Activated CD4-positive, alpha-beta memory T cell treated with anti-CD3 and anti-CD28 coated beads for 36 hours (primary cell): ENCODE measurements around the gene MAF. TPM values are rescaled to one million over a fixed set of nuclear protein-coding genes. Genes with fewer than 3 reads are reported as not detected.

Source experiments
- CTCF ChIA-PET: fragments of 350-600 bp; sonication (Branson Sonifier 250); formaldehyde crosslinking; loops from one replicate; lab custom pipeline; 2021; ENCODE audit warnings: antibody characterized with exemption, inconsistent platforms; lab: Charles Lee
- POLR2A ChIA-PET: fragments of 350-600 bp; sonication (Branson Sonifier 250); formaldehyde crosslinking; loops from one replicate; lab custom pipeline; 2021; ENCODE audit warnings: antibody characterized with exemption; lab: Charles Lee
- DNase-seq: peaks from one replicate; pipeline ENCODE4 v3.0.0-alpha.2; 2020
- H3K27ac Mint-ChIP-seq: one replicate; pipeline ENCODE4 v1.8.0; 2021; ENCODE audit warnings: mixed read lengths
- H3K27me3 Mint-ChIP-seq: one replicate; pipeline ENCODE4 v1.8.0; 2021; ENCODE audit warnings: mixed read lengths
- H3K36me3 Mint-ChIP-seq: one replicate; pipeline ENCODE4 v1.8.0; 2021; ENCODE audit warnings: mixed read lengths
- H3K4me1 Mint-ChIP-seq: one replicate; pipeline ENCODE4 v1.8.0; 2021; ENCODE audit warnings: low read depth, mixed read lengths
- H3K4me3 Mint-ChIP-seq: one replicate; pipeline ENCODE4 v1.8.0; 2021; ENCODE audit warnings: mild to moderate bottlenecking, mixed read lengths
- H3K9me3 Mint-ChIP-seq: one replicate; pipeline ENCODE4 v1.8.0; 2021; ENCODE audit warnings: mixed read lengths
- intact Hi-C: fragments of 100-400 bp; cut with micrococcal nuclease; formaldehyde crosslinking; loops from one replicate; pipeline ENCODE4 v1.15.1; 2023
- total RNA-seq, 2 experiments: library from RNA; stranded (reverse); gene quantifications; one replicate each; pipeline ENCODE4 v1.2.3, GENCODE V29; 2021

MAF gene
- total RNA-seq, 2 experiments from 2014 or later = 345 to 360 TPM

GRCh38 chr16:79632289-79632688 lies 31.8 kb upstream of the MAF start:
- ChIA-PET POLR2A (no interaction called here), CTCF (interaction anchor here (1.3 kb wide), 1 partner anchor 927 kb away, joined by 3 read pairs; no protein-coding TSS in a partner anchor)
- Mint-ChIP-seq H3K27me3 (peaks cover 9% of the 10 kb centered on the region), H3K27ac (no peak overlapping the region), H3K4me3 (no peak overlapping the region), H3K4me1 (peaks cover 32% of the 10 kb centered on the region), H3K36me3 (peaks cover 2% of the 10 kb centered on the region), H3K9me3 (no peaks in the 10 kb centered on the region)
- DNase-seq = peak; percentile 67
- intact Hi-C loops = no loop called here

- no peak overlapping the region for H3K4me3 Mint-ChIP-seq
- H3K4me1 Mint-ChIP-seq = peaks cover 41% of the 10 kb centered on the region
- peak overlapping the region; percentile 76 for H3K27ac Mint-ChIP-seq
- H3K36me3 Mint-ChIP-seq = peaks cover 2% of the 10 kb centered on the region
- DNase-seq = no peak
- intact Hi-C loops = loop anchor here (1.0 to 10.0 kb wide), 9 partner anchors 9 to 1176 kb away; partner anchors contain the start of gene CDYL2
- no peaks in the 10 kb centered on the region for H3K9me3 Mint-ChIP-seq
- CTCF ChIA-PET = interaction anchor here (1.2 to 1.3 kb wide), 2 partner anchors 27 to 898 kb away, joined by 3 to 4 read pairs; no protein-coding TSS in a partner anchor
- peaks cover 27% of the 10 kb centered on the region for H3K27me3 Mint-ChIP-seq
- POLR2A ChIA-PET = interaction anchor here (1.3 to 2.6 kb wide), 4 partner anchors 11 to 29 kb away, joined by 5 to 15 read pairs (median 8); partner anchors contain the start of gene MAF
Measured at GRCh38 chr16:79628988-79629387, 28.5 kb upstream of the MAF start.

DNA sequence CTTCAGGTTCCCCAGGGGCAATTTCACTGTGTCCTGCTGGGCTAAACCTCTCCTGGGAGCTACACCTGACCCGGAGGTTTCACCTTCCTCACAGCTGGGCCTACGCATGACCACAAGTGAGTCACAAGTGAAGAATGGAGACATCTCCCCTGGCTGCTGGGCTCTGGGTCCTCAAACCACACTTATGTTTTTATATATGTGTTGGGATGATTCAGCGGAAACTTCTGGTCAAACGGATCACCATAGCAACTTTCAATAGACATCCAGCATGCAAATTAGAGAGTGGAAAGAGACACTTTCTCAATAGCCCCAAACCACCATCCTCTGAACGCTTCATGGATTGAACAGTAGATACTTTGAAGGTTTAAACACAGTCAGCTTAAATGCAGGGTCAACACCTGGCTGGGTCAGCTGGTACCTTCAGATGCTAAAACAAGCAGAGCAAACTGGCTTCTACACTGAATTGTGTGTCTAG lies 28.0 kb upstream of the MAF start:
- POLR2A ChIA-PET = interaction anchor here (1.0 to 2.6 kb wide), 5 partner anchors 10 to 28 kb away, joined by 3 to 15 read pairs (median 6); partner anchors contain the start of gene MAF
- Mint-ChIP-seq H3K4me1 (peaks cover 41% of the 10 kb centered on the region), H3K27me3 (peaks cover 30% of the 10 kb centered on the region), H3K9me3 (no peaks in the 10 kb centered on the region), H3K27ac (peak overlapping the region; percentile 76), H3K4me3 (no peak overlapping the region), H3K36me3 (peaks cover 2% of the 10 kb centered on the region)
- intact Hi-C loops = loop anchor here (1.0 to 10.0 kb wide), 9 partner anchors 10 to 1176 kb away; partner anchors contain the start of gene CDYL2
- CTCF ChIA-PET = interaction anchor here (1.1 to 1.3 kb wide), 3 partner anchors 11 to 898 kb away, joined by 3 to 4 read pairs (median 4); no protein-coding TSS in a partner anchor
- DNase-seq = peak; percentile 91

- no peak overlapping the region for H3K4me3 Mint-ChIP-seq
- ChIA-PET POLR2A (no interaction called here), CTCF (interaction anchor here (0.9 kb wide), 1 partner anchor 25 kb away, joined by 3 read pairs; no protein-coding TSS in a partner anchor)
- DNase-seq = no peak
- intact Hi-C loops = loop anchor here (5.0 to 10.0 kb wide), 2 partner anchors 400 to 1178 kb away; partner anchors contain the start of gene CDYL2
- H3K27me3 Mint-ChIP-seq = peaks cover 38% of the 10 kb centered on the region
- H3K27ac Mint-ChIP-seq = no peak overlapping the region
- peaks cover 34% of the 10 kb centered on the region for H3K4me1 Mint-ChIP-seq
- no peaks in the 10 kb centered on the region for H3K9me3 Mint-ChIP-seq
- H3K36me3 Mint-ChIP-seq = peaks cover 2% of the 10 kb centered on the region
Measured at GRCh38 chr16:79627092-79627491, 26.6 kb upstream of the MAF start.

DNA sequence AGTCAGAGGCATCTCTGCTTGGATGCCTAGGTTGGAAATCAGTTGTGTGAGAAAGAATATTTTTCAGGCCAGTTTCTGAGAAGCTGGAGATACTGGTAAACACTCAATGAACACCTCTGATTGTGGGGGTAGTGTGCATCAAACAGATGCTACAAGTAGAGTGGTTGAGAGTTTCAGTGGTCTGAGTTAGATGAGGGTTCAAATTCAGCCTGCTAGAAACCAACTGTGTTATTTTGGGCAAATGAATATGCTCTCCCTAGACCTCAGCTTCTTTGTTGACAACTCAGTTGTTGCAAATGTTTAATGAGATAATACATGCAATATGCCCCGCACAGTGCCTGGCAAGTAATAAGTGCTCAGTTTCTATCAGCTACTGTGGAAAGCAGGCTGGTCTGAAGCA lies 25.2 kb upstream of the MAF start:
- peaks cover 30% of the 10 kb centered on the region for H3K4me1 Mint-ChIP-seq
- H3K27me3 Mint-ChIP-seq = peaks cover 45% of the 10 kb centered on the region
- intact Hi-C loops = loop anchor here (5.0 to 10.0 kb wide), 2 partner anchors 402 to 1179 kb away; partner anchors contain the start of gene CDYL2
- no peak for DNase-seq
- POLR2A ChIA-PET = interaction anchor here (1.4 kb wide), 1 partner anchor 12 kb away, joined by 3 read pairs; no protein-coding TSS in a partner anchor
- CTCF ChIA-PET = interaction anchor here (1.0 kb wide), 1 partner anchor 24 kb away, joined by 3 read pairs; no protein-coding TSS in a partner anchor
- no peak overlapping the region for H3K4me3 Mint-ChIP-seq
- H3K27ac Mint-ChIP-seq = no peak overlapping the region
- no peaks in the 10 kb centered on the region for H3K9me3 Mint-ChIP-seq
- H3K36me3 Mint-ChIP-seq = peaks cover 4% of the 10 kb centered on the region

- Mint-ChIP-seq H3K9me3 (no peaks in the 10 kb centered on the region), H3K27me3 (peaks cover 46% of the 10 kb centered on the region), H3K36me3 (peaks cover 6% of the 10 kb centered on the region), H3K4me3 (no peak overlapping the region), H3K4me1 (peaks cover 39% of the 10 kb centered on the region), H3K27ac (no peak overlapping the region)
- ChIA-PET CTCF (interaction anchor here (0.7 kb wide), 1 partner anchor 22 kb away, joined by 4 read pairs; no protein-coding TSS in a partner anchor), POLR2A (no interaction called here)
- DNase-seq = no peak
- intact Hi-C loops = loop anchor here (10.0 kb wide), 1 partner anchor 1181 kb away; the partner anchor contains the start of gene CDYL2
Measured at GRCh38 chr16:79623824-79624223, 23.3 kb upstream of the MAF start.

DNA sequence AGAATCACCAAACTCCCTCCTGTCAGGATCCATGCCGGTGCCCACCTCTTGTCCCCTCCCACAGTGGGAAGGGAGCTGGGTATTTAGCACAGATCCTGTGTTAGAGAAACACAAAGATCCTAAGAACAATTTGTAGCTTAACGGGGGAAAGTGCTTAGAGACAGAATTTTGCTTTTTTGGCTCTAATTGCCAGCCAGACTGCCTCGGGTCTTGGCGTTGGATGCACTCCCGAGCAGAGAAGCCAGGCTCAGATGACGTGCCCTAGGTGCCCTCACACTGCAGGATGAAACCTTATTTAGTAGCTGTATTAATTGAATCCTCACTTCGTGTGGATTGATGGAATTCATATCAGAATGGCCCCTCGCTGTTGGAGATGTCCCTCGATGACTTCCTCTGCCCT lies 22.5 kb upstream of the MAF start:
- intact Hi-C loops = loop anchor here (10.0 kb wide), 1 partner anchor 1182 kb away; the partner anchor contains the start of gene CDYL2
- Mint-ChIP-seq H3K27me3 (peaks cover 46% of the 10 kb centered on the region), H3K4me3 (no peak overlapping the region), H3K27ac (no peak overlapping the region), H3K4me1 (peaks cover 39% of the 10 kb centered on the region), H3K9me3 (no peaks in the 10 kb centered on the region), H3K36me3 (peaks cover 4% of the 10 kb centered on the region)
- no peak for DNase-seq
- POLR2A ChIA-PET = no interaction called here
- CTCF ChIA-PET = no interaction called here

GRCh38 chr16:79621027-79621426 lies 20.5 kb upstream of the MAF start:
- no peaks in the 10 kb centered on the region for H3K9me3 Mint-ChIP-seq
- intact Hi-C loops = loop anchor here (10.0 kb wide), 1 partner anchor 1184 kb away; the partner anchor contains the start of gene CDYL2
- H3K4me1 Mint-ChIP-seq = peaks cover 39% of the 10 kb centered on the region
- POLR2A ChIA-PET = no interaction called here
- H3K36me3 Mint-ChIP-seq = peaks cover 4% of the 10 kb centered on the region
- H3K27me3 Mint-ChIP-seq = peaks cover 44% of the 10 kb centered on the region
- CTCF ChIA-PET = interaction anchor here (0.9 to 1.4 kb wide), 2 partner anchors 8 to 19 kb away, joined by 3 to 5 read pairs; no protein-coding TSS in a partner anchor
- H3K27ac Mint-ChIP-seq = no peak overlapping the region
- H3K4me3 Mint-ChIP-seq = no peak overlapping the region
- no peak for DNase-seq

- CTCF ChIA-PET = no interaction called here
- H3K4me3 Mint-ChIP-seq = peak overlapping the region; percentile 37
- peaks cover 53% of the 10 kb centered on the region for H3K4me1 Mint-ChIP-seq
- no peaks in the 10 kb centered on the region for H3K9me3 Mint-ChIP-seq
- peak; percentile 85 for DNase-seq
- H3K36me3 Mint-ChIP-seq = peaks cover 4% of the 10 kb centered on the region
- intact Hi-C loops = loop anchor here (1.0 kb wide), 1 partner anchor 10 kb away; no protein-coding TSS in a partner anchor
- POLR2A ChIA-PET = interaction anchor here (1.3 to 3.0 kb wide), 3 partner anchors 10 to 21 kb away, joined by 3 to 15 read pairs (median 15); partner anchors contain the start of gene MAF
- H3K27me3 Mint-ChIP-seq = peaks cover 31% of the 10 kb centered on the region
- H3K27ac Mint-ChIP-seq = peak overlapping the region; percentile 84
Measured at GRCh38 chr16:79618692-79619050, 18.1 kb upstream of the MAF start.

DNA sequence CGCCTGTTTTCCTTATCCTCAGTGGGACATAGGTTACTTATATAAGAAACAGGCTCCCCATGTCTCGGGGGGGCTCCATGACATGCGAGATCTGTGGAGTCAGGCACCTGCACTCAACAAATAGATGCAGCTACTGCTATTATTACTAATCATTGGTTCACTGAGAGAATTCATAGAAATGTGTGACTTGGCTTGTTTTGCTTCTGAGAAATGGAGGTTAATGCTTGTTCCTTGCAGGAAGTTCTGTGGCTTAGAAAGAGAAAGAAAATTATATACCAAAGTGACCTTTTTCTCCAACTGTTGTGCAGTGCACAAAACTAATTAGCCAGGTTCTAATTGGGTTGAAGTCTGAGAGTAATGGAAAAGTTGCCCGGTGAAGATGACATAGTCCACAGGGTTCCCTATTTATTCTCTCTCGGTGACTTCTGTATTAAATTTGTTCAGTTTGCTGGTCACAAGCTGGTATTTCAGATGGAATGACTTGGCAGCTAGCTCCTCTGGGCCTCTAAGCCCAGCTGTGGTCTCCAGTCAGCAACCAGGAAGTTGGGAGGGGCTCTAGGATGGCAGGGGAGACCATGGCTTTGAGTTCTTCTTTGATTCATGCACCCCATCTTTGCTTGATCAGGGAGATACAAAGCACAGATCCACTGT lies 17.6 kb upstream of the MAF start:
- peaks cover 57% of the 10 kb centered on the region for H3K4me1 Mint-ChIP-seq
- ChIA-PET POLR2A (interaction anchor here (2.9 to 3.0 kb wide), 2 partner anchors 10 to 17 kb away, joined by 15 read pairs; partner anchors contain the start of gene MAF), CTCF (interaction anchor here (0.7 to 1.3 kb wide), 3 partner anchors 10 to 466 kb away, joined by 3 to 4 read pairs (median 3); no protein-coding TSS in a partner anchor)
- peaks cover 4% of the 10 kb centered on the region for H3K36me3 Mint-ChIP-seq
- peak overlapping the region; percentile 37 for H3K4me3 Mint-ChIP-seq
- H3K27ac Mint-ChIP-seq = peak overlapping the region; percentile 84
- intact Hi-C loops = loop anchor here (1.0 kb wide), 1 partner anchor 10 kb away; no protein-coding TSS in a partner anchor
- peak; percentile 39 for DNase-seq
- peaks cover 26% of the 10 kb centered on the region for H3K27me3 Mint-ChIP-seq
- H3K9me3 Mint-ChIP-seq = no peaks in the 10 kb centered on the region

- H3K9me3 Mint-ChIP-seq = no peaks in the 10 kb centered on the region
- intact Hi-C loops = loop anchor here (1.0 kb wide), 1 partner anchor 15 kb away; no protein-coding TSS in a partner anchor
Measured at GRCh38 chr16:79613009-79613408, 12.5 kb upstream of the MAF start.

More at GRCh38 chr16:79613009-79613408, 12.5 kb upstream of the MAF start:
- ChIA-PET POLR2A (interaction anchor here (1.8 kb wide), 1 partner anchor 27 kb away, joined by 5 read pairs; no protein-coding TSS in a partner anchor), CTCF (interaction anchor here (1.5 to 2.3 kb wide), 2 partner anchors 9 to 11 kb away, joined by 3 to 8 read pairs; partner anchors contain the start of gene MAF)
- no peak for DNase-seq
- no peaks in the 10 kb centered on the region for H3K36me3 Mint-ChIP-seq
- H3K27ac Mint-ChIP-seq = peak overlapping the region; percentile 76
- peaks cover 16% of the 10 kb centered on the region for H3K27me3 Mint-ChIP-seq
- peaks cover 63% of the 10 kb centered on the region for H3K4me1 Mint-ChIP-seq
- no peak overlapping the region for H3K4me3 Mint-ChIP-seq
